EL (cell line): Measurements from ENCODE around the gene PRPF8.
"Not testable (repeated sequence)": the region's sequence is repeated elsewhere in the genome, so short reads cannot be mapped to it uniquely, and the experiment has no call there.

Experiments
- DNase-seq: peaks from one replicate; pipeline ENCODE4 v3.0.0-alpha.2; 2016

PRPF8 gene

DNA sequence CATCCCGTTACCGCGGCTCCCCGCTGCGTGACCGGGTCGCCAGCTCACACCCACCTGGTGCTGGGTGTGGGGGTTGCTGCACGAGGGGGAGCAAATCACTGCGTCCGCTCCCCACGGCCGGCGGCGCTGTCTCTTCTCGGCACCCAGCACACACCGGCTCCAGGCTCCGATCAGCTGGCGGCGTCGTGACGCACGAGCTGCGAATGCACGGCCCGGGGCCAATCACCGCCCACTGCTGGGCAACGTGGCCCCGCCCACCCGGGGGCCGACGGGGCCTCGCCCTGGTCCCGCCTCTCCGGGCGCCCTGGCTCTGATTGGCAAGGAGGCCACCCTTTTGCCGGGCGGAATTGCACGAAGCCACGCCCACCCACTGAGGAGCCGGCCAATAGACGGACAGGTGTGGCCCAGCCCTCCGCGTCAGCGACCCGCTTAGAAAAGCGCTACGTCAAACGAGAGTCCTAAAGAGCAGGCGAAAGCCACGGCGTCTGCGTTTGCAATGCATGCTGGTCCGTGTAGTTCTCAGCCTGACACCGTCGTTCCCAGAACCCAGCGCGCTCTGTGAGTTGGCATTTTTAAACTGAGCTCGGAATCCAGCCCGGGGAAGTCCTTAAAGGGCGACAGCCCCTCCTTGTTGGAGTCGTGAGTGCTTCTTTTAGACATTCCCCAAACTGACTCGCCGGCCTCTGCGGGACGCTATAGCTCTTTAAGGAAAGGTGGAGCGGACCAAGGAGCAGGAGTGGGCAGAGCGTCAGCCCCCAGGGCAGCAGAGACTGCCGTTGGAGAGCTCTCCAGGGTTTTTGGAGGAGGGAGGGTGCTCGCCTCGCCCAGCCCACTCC is 31.6 kb upstream of the PRPF8 start:
- peak; percentile 100 for DNase-seq

DNA sequence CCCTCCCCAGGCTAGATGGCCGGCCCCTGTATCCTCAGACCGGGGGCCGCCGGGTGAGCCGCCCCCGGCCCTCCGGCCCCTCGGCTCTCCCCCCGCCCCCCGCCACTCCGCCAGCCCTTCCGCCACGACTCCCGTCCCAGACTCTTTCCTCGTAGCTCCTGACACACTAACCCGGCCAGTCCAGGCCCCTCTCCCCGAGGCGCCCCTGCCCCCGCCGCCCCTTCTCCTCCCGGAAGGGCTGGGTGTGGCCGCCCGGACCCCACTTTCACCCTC is 31.1 kb upstream of the PRPF8 start:
- no peak for DNase-seq

GRCh38 chr17:1714980-1715802 is 30.5 kb upstream of the PRPF8 start:
- peak; percentile 96 for DNase-seq

- DNase-seq, result peak; percentile 100
Measured at GRCh38 chr17:1714427-1714979, 29.8 kb upstream of the PRPF8 start.

DNA sequence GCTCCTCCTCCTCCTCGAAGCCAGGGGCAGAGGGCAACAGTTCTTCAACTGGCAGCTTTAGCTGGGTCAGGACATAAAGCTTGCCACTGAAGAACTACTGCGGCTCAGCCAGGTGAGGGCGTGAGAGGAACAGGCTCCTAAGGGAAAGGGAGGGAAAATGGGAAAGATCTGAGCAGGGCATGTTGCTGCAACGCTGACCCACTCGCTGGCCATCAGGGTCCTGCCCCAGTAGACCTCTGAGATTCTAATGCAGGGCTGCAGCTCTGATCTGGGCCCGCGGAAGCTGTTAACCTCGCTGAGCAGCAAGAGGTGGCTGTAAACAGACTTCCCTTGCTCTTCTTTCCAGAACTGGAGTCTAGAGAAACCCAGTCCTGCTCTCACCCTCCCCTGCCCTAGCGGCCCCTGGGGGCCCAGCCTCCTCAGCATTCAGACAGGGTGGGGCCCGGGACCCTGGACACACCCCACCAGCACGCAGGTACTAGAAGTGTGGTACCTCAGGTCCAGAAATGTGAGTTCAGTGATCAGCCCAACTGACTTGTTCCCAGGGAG is 29.3 kb upstream of the PRPF8 start:
- DNase-seq, result peak; percentile 64

DNA sequence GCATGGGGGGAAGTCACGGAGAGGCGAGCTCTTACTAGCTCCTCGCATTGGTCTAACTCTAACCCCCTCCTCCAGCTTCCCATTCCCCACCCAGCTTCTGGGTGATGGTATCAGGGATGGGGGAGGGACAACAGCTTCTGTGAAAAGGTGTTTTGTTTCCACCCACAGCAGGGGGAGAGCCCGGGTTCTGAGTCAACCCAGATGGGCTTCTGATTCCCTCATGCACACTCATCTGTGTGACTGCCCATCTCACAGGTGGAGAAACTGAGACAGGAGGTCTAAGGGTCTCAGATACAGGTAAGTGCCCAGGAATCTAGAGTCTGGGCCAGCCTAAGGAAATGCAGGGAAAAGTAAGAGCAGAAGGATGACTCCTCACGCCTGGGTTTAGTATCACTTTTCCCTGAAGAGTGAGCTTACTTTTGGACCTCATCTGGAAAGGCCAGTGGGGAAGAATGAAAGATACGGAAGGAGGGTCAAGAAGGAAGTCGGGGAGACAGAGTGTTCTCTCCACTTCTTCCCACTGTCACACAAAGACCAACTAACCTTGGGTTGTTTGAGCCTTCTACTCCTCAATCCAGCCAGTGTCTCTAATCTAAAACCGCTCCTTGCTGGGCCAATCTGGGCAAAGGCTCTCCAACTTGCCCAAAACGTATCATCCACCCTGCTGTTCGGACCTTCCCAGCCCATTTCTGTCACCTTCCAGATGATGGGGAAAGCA is 28.7 kb upstream of the PRPF8 start:
- no peak for DNase-seq

- DNase-seq, result no peak
Measured at GRCh38 chr17:1712271-1712670, 27.6 kb upstream of the PRPF8 start.

GRCh38 chr17:1711804-1712203 is 27.1 kb upstream of the PRPF8 start:
- DNase-seq, result no peak

GRCh38 chr17:1710807-1711553 is 26.3 kb upstream of the PRPF8 start:
- DNase-seq, result peak; percentile 44

- peak; percentile 77 for DNase-seq
Measured at GRCh38 chr17:1709971-1710806, 25.5 kb upstream of the PRPF8 start, which contains the start of gene TLCD2. Gene TLCD2 (minus strand): TSS chr17:1710377. CDS start chr17:1710242, 135 bp downstream.

GRCh38 chr17:1709403-1709951 is 24.8 kb upstream of the PRPF8 start:
- no peak for DNase-seq

GRCh38 chr17:1708791-1709346 is 24.2 kb upstream of the PRPF8 start:
- not testable (repeated sequence) for DNase-seq

- no peak for DNase-seq
Measured at GRCh38 chr17:1707107-1707506, 22.4 kb upstream of the PRPF8 start.

- DNase-seq, result no peak
Measured at GRCh38 chr17:1705004-1705403, 20.3 kb upstream of the PRPF8 start.

GRCh38 chr17:1703063-1703462 is 18.4 kb upstream of the PRPF8 start:
- no peak for DNase-seq

DNA sequence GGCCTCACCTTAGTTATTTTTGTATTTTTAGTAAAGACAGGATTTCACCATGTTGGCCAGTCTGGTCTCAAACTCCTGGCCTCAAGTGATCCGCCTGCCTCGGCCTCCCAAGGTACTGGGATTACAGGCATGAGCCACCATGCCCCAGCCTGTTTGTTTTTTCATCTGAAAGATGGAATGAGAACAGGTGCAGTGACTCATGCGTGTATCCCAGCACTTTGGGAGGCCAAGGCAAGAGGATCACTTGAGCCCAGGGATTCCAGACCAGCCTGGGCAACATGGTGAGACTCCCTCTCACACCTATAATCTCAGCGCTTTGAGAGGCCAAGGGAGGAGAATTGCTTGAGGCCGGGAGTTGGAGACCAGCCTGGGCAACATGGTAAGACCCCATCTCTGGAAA is 15.2 kb upstream of the PRPF8 start:
- DNase-seq, result not testable (repeated sequence)

DNA sequence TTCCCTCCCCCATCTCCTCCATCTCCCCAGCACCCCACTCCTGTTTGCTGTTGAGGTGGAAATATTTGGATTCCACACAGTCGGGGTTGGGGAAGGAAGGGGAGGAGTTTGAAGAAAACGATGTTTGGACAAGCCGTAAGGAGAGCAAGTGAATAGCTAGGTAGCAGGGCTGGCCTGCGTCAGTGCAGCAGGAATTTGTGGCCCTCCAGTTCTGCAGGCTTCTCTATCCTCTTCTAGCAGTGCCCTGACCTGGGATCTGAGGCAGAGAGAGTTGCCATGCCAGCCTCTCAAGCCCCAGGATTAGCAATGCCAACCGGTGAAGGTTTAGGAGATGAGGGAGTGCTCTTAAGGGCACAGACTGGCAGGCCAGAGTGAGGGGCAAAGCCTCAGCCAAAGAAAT is 13.0 kb upstream of the PRPF8 start:
- DNase-seq, result no peak

DNA sequence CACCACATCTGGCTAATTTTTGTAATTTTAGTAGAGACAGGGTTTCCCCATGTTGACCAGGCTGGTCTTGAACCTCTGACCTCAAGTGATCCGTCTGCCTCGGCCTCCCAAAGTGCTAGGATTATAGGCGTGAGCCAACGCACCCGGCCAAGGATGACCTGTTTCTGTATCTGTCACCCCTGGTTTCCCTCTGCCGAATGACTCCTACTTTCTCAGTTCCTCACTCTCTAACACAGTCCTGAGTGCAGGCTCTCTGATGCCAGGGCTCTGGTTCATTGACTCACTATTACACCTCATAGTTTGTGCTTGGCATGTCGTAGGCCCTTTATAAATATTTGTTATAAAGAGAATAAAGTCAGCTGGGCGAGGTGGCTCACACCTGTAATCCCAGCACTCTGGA is 10.7 kb upstream of the PRPF8 start:
- no peak for DNase-seq

GRCh38 chr17:1693339-1693738 is 8.7 kb upstream of the PRPF8 start:
- peak; percentile 50 for DNase-seq

DNA sequence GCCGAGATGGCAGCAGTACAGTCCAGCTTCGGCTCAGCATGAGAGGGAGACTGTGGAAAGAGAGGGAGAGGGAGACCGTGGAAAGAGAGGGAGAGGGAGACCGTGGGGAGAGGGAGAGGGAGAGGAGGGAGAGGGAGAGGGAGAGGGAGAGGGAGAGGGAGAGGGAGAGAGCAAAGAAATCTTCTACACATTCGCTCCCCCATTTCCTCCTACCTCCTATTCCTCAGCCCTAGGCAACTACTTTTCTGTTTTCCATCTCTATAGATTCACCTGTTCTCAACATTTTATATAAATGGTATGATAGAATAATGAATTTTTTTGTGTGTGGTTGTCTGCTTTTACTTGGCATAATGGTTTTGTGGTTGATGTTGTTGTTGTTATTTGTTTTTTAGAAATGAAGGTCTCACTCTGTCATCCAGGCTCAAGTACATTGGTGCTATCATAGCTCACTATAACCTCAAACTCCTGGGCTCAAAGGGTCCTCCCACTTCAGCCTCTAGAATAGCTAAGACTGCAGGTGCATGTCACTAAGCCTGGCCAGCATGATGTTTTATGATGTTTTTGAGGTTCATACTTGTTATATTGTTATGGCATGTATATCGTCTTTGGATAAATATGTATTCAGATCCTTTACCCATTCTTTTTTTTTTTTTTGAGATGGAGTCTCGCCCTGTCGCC is 6.0 kb upstream of the PRPF8 start:
- DNase-seq, result no peak
